GM10266 (cell line): ENCODE data around the gene ATP11A.

Experiments used
- DNase-seq: peaks from one replicate; pipeline ENCODE4 v3.0.0; 2012; ENCODE audit errors: extremely low spot score
- TF ChIP-seq, protein P1 (sequence below): IDR thresholded peaks from 2 replicates; pipeline ENCODE4 v1.5.1; 2012; ENCODE audit warnings: mild to moderate bottlenecking, low read depth; ENCODE audit not compliant: control insufficient read depth, insufficient read depth; ENCODE audit errors: missing control alignments

ATP11A gene

DNA sequence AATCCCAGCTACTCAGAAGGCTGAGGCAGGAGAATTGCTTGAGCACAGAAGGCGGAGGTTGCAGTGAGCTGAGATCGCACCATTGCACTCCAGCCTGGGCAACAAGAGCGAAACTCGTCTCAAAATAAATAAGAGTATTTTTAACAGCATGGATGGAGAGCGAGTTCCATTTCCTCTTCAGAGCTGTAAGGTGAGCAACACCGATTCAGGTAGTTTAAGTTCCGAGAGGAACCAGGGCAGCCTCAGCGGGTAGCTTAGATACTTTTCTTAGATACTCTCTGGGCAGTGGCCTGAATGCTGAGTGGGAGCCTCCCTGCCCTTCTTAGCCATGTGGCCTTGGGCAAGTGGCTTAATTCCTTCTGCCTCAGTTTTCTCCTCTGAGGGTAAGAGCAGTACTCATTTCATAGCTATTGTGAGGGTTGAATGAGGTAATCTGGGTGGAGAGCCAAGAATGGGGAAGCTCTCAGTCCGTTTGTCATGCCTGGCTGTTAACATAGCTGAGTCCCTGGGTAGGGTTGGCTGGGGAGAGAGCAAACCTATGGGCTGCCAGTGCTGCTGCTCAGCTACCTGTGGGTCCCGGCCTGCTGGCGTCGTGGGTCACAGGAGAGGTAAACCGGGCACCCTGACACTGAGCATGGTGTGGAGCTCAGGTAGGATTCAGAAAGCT is 4.1 kb downstream of the ATP11A start:
- TF ChIP-seq, protein P1, sequence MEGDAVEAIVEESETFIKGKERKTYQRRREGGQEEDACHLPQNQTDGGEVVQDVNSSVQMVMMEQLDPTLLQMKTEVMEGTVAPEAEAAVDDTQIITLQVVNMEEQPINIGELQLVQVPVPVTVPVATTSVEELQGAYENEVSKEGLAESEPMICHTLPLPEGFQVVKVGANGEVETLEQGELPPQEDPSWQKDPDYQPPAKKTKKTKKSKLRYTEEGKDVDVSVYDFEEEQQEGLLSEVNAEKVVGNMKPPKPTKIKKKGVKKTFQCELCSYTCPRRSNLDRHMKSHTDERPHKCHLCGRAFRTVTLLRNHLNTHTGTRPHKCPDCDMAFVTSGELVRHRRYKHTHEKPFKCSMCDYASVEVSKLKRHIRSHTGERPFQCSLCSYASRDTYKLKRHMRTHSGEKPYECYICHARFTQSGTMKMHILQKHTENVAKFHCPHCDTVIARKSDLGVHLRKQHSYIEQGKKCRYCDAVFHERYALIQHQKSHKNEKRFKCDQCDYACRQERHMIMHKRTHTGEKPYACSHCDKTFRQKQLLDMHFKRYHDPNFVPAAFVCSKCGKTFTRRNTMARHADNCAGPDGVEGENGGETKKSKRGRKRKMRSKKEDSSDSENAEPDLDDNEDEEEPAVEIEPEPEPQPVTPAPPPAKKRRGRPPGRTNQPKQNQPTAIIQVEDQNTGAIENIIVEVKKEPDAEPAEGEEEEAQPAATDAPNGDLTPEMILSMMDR = no peak
- DNase-seq = no peak

DNA sequence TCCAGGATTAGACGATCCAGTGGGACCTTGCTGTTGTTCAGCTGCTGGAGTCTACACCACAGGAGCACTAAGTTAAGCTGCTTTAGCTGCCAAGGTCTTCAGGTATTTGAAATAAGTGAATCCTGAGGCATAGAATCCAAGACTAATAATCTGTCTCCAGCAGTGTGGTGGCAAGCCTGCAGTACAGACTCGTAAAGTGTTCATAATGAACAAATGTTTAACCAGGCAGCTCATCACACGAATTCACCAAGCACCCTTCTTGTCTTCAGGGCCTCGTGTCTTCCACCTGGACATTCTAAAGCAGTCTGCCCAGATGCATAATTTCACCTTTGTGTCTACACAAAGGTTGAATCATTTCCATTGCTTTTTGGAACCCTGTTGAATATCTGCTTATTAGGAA is 5.3 kb downstream of the ATP11A start:
- DNase-seq = no peak
- TF ChIP-seq, protein P1 = no peak

DNA sequence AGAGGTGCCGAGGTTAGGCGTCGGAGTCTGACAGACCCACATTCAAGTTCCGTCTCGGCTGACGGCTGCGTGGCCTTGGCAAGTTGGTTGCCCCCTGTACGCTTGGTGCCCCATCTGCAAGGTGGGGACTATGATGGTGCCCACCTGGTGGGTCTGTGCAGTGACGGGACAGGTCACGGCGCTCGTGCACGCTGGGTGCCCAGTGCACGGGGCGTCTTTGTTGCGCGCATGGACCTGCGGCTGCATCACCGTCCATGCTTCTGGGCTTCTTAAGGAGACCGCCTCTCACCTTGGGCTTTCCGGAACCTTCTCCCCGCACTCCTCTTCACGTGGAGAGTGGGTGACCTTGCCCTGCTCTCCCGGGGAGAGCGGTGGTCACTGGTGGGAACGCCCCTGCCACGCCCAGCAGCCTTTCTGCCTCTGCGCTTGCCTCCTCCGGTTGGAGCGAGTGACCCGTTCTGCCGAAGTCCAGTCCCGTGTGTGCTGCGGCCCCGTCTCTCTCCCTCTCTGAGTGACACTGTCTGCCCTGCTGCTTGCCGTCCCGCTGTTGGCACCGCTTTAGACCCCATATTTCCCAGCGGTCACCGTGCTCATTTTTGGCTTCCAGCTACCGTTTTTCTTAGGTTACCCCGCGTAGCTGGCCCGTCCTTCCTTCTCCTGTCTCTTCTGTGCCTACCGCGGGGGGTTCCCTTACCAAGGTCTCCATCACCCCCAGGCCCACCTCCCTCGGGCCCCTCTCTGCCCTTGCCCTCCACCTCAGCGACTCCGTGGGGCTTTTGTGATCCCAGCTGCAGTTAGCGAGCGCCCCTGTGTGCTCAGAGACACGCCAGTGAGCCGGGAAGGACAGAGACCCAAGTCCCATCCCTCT is 6.4 kb downstream of the ATP11A start:
- DNase-seq = no peak
- TF ChIP-seq, protein P1 = no peak

DNA sequence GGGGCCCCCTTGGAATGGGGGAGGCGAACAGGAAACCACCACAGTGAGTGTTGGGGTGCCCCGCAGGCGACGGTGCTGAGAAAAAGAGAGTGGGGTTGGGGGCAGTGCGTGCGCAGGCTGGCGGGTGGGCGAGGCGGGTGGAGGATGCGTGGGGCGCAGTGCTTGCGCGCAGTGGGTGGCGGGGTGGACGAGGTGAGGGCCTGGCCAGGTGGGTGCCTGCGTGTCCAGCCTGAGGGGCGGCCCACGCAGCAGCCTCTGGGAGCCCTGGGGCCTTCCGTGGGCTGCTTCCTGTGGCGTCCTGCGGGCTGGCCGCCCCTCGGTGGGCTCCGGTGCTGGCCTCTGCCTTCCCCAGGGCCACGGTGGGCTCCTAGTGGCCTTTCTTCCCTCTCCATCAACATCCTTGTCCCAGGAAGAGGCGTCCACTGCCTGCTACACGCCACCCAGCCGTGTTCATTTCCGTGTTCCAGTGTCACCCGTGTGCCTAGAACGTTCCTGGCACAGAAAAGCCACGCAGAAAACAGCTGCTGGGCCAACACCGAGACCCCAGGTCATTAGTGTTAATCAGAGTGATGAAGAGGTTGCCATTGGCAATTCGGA is 7.1 kb downstream of the ATP11A start:
- TF ChIP-seq, protein P1 = no peak
- no peak for DNase-seq

DNA sequence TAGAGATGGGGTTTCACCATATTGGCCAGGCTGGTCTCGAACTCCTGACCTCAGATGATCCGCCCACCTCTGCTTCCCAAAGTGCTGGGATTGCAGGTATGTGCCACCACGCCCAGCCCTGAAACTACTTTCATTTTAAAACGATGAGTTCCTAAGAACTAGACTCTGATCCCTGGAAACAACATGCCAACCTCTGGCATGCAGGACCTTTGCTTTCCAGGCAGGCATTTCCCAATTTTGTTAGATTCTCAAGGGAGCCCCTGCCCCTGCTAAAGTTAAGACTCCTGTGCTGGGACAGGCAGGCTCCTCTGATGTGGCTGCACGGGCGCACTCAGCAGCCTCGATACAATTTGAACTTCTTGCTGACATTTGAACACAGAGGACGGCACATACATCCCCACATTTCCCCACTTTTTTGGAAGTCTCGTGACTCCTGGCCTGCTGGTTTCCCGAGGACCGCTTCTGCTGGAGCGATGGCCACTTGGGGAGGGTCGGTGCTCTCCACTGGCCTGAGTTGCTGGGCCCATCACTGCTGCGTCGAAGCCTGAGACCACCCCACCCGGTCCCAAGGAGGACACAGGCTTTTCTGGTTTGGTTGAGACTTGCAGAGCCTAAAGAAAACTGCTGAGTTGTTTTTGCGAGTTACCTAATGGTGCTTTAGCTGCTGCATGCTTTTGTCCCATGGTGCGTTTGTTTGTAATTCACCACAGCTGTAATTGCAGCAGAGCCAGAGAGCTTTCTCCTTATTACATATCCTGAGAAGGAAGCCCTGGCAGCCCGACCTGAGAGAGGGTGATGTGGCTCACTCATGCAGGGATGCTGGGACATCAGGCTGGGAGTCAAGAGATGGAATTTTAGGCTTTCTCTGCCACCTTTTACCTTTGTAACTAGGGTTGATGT is 8.2 kb downstream of the ATP11A start:
- TF ChIP-seq, protein P1 = no peak
- DNase-seq = no peak

DNA sequence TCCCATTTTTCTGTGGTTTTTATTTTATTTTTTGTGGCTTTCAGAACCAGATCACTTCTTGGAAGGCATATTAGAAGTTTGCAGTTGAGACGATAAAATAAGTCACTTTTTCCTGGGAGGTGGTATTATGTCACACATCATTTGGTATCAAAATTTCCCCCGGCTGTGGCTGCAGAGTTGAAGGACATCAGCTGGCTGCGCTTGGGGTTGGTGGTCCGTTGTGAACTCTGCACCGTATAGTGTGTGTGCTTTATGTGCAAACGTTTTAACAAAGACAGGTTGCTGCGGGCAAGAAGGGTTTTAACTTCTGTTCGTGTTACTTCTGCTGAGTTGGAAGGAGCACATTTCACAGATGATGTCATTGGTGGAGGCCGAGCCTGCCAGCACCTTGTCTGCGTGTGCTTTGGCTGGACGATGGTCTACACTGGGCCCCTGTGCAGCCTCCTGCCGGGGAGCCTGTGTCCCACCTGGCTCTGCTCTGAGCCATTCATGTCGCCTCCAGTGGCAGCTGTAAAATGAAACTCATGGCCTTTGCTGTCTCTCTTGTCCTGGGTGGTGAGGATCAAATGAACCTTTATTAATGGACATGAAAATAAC is 9.6 kb downstream of the ATP11A start:
- DNase-seq = no peak
- TF ChIP-seq, protein P1 = no peak
